GM12878 (cell line): ENCODE data around the gene SPCS1. TPM values are rescaled to one million over a fixed set of nuclear protein-coding genes. Genes with fewer than 3 reads are reported as not detected.

Experiments
- ATAC-seq: fragments of 200-7000 bp; cut with Tn5 transposase; 3 replicates; pipeline ENCODE4 v1.9.1; 2020; ENCODE audit warnings: mild to moderate bottlenecking, moderate library complexity
- BruUV-seq: library from RNA; stranded (reverse); fragments of 400-500 nt; replicated peaks from 2 replicates; lab custom pipeline; 2021; lab: Mats Ljungman, UMichigan
- CTCF ChIA-PET: fragments of 300-600 bp; sonication (Branson Sonifier 250); formaldehyde crosslinking; extraction: SDS; loops from one replicate; lab custom pipeline; 2021; ENCODE audit warnings: inconsistent platforms; lab: Yijun Ruan, JAX
- POLR2A ChIA-PET: fragments of 350-600 bp; formaldehyde crosslinking; extraction: SDS; loops from one replicate; lab custom pipeline; 2021; ENCODE audit warnings: inconsistent platforms; lab: Charles Lee
- RAD21 ChIA-PET: fragments of 300-600 bp; sonication (Branson Sonifier 250); formaldehyde crosslinking; loops from one replicate; lab custom pipeline; 2023; ENCODE audit warnings: antibody characterized with exemption; ENCODE audit not compliant: unreplicated experiment; lab: Charles Lee
- SMC1A ChIA-PET: fragments of 300-600 bp; sonication (Branson Sonifier 250); formaldehyde crosslinking; loops from one replicate; lab custom pipeline; 2023; ENCODE audit not compliant: unreplicated experiment, uncharacterized antibody; lab: Charles Lee
- DNase-seq: peaks from one replicate; pipeline ENCODE4 v3.0.0-alpha.2; 2011; ENCODE audit warnings: low read depth, low spot score
- FAIRE-seq: peaks from 3 replicates; lab custom pipeline; 2011; peaks lifted over from hg19 to GRCh38; lab: Jason Lieb, UNC
- H2AFZ ChIP-seq: 2 replicates; pipeline ENCODE4 v1.6.0; 2011; ENCODE audit warnings: low read depth, low read length, control low read depth; ENCODE audit not compliant: control insufficient read depth
- H3K27ac ChIP-seq: 2 replicates; pipeline ENCODE4 v1.5.1; 2011; ENCODE audit warnings: control low read depth; ENCODE audit not compliant: control insufficient read depth, insufficient read depth
- H3K27me3 ChIP-seq, 2 experiments: replicated peaks in 1 of 2; 2 replicates each; pipeline versions ENCODE4 v1.6.0 to v1.6.1; 2011; ENCODE audit warnings: low read length in 1 of 2; ENCODE audit not compliant: control insufficient read depth in 2 of 2, insufficient read depth in 2 of 2
- H3K36me3 ChIP-seq, 2 experiments: 2 replicates each; pipeline ENCODE4 v1.5.1; 2011; ENCODE audit warnings: low read length in 1 of 2; ENCODE audit not compliant: control insufficient read depth in 2 of 2, insufficient read depth in 2 of 2
- H3K4me1 ChIP-seq: 2 replicates; pipeline ENCODE4 v1.6.1; 2011; ENCODE audit warnings: mild to moderate bottlenecking, low read length, moderate library complexity, mixed read lengths; ENCODE audit not compliant: control insufficient read depth, insufficient read depth
- H3K4me2 ChIP-seq: 2 replicates; pipeline ENCODE4 v1.6.0; 2011; ENCODE audit warnings: control low read depth; ENCODE audit not compliant: control insufficient read depth, insufficient read depth
- H3K4me3 ChIP-seq: fragments of 200-600 bp; sonication (generic); 2 replicates; pipeline ENCODE4 v1.5.1; 2016
- H3K79me2 ChIP-seq: 2 replicates; pipeline ENCODE4 v1.6.0; 2011; ENCODE audit warnings: low read length; ENCODE audit not compliant: control insufficient read depth, insufficient read depth
- H3K9ac ChIP-seq: 2 replicates; pipeline ENCODE4 v1.8.0; 2011; ENCODE audit warnings: low read length, control low read depth, mixed read lengths; ENCODE audit not compliant: control insufficient read depth, insufficient read depth
- H3K9me3 ChIP-seq: replicated peaks from 3 replicates; pipeline ENCODE4 v1.5.1; 2011; ENCODE audit warnings: mild to moderate bottlenecking, low read length; ENCODE audit not compliant: control insufficient read depth, insufficient read depth
- H4K20me1 ChIP-seq: 2 replicates; pipeline ENCODE4 v1.6.0; 2011; ENCODE audit not compliant: control insufficient read depth, insufficient read depth
- CBX3 ChIP-seq: fragments of 200-600 bp; sonication (generic); IDR thresholded peaks from 2 replicates; pipeline ENCODE4 v1.6.1; 2016; ENCODE audit warnings: low read depth, borderline replicate concordance
- CREM ChIP-seq: IDR thresholded peaks from 2 replicates; pipeline ENCODE4 v1.6.1; 2014; ENCODE audit warnings: antibody characterized with exemption, low read depth
- DPF2 ChIP-seq: fragments of 450-650 bp; IDR thresholded peaks from 2 replicates; pipeline ENCODE4 v1.6.1; 2017; ENCODE audit warnings: mild to moderate bottlenecking
- EED ChIP-seq: sonication (generic); IDR thresholded peaks from 2 replicates; pipeline ENCODE4 v1.6.1; 2016; ENCODE audit warnings: antibody characterized with exemption, low read depth
- KAT2A ChIP-seq: conservative IDR thresholded peaks from 2 replicates; pipeline ENCODE4 v1.6.1; 2011; ENCODE audit warnings: low read depth, low read length; ENCODE audit not compliant: control insufficient read depth
- NFXL1 ChIP-seq: fragments of 450-650 bp; IDR thresholded peaks from 2 replicates; pipeline ENCODE4 v1.6.1; 2017; ENCODE audit warnings: antibody characterized with exemption, mild to moderate bottlenecking, borderline replicate concordance
- NRF1 ChIP-seq: conservative IDR thresholded peaks from 2 replicates; pipeline ENCODE4 v1.6.1; 2011; ENCODE audit warnings: mild to moderate bottlenecking, low read depth, low read length, improper control_type of control experiment
- RAD51 ChIP-seq: fragments of 450-650 bp; IDR thresholded peaks from 2 replicates; pipeline ENCODE4 v1.6.1; 2016; ENCODE audit warnings: moderate library complexity, mild to moderate bottlenecking, inconsistent platforms
- RELA ChIP-seq: fragments of 450-650 bp; IDR thresholded peaks from 2 replicates; pipeline ENCODE4 v1.8.0; 2014; ENCODE audit warnings: borderline replicate concordance; ENCODE audit not compliant: partially characterized antibody
- SP1 ChIP-seq: IDR thresholded peaks from one replicate; pipeline ENCODE4 v1.6.1; 2011; ENCODE audit warnings: low read depth, low read length
- YY1 ChIP-seq: IDR thresholded peaks from 2 replicates; pipeline ENCODE4 v1.6.1; 2011; ENCODE audit warnings: low read depth, mild to moderate bottlenecking, low read length
- ZNF622 ChIP-seq: fragments of 450-650 bp; IDR thresholded peaks from 2 replicates; pipeline ENCODE4 v1.6.1; 2017; ENCODE audit warnings: mild to moderate bottlenecking, inconsistent platforms
- ZZZ3 ChIP-seq: IDR thresholded peaks from 2 replicates; pipeline ENCODE4 v1.6.1; 2011; ENCODE audit warnings: low read depth; ENCODE audit not compliant: control insufficient read depth, insufficient read length
- WGBS: methylation state at CpG from one replicate; pipeline ENCODE4 v1.1.6; 2016; ENCODE audit warnings: low lambda C conversion rate; ENCODE audit not compliant: insufficient replicate concordance, insufficient coverage; ENCODE audit errors: missing lambda C conversion rate; 5-methylcytosine and 5-hydroxymethylcytosine counted together
- in situ Hi-C: fragments of 300-500 bp; cut with MboI; formaldehyde crosslinking; loops from 9 replicates; pipeline ENCODE4 v1.14.3; 2018; ENCODE audit warnings: mixed read lengths
- intact Hi-C: fragments of 100-400 bp; cut with micrococcal nuclease; formaldehyde crosslinking; loops from one replicate; pipeline ENCODE4 v1.14.2; 2022; ENCODE audit not compliant: unreplicated experiment
- polyA plus RNA-seq, 11 experiments: library from polyadenylated mRNA; depleted of rRNA in 4 of 11; unstranded in 6 of 11; stranded (reverse) in 5 of 11; fragments of >200 nt; fragmentation: Nextera tagmentation in 4 of 11; fragmentation: Illumina TruSeq in 1 of 11; extraction: Ambion mirVana in 4 of 11; extraction: Trizol in 1 of 11; gene quantifications; 1 replicate in 1 of 11; 2 replicates in 10 of 11; pipeline versions ENCODE4 v1.2.1 to v1.2.3, GENCODE V29; 2011 to 2016; ENCODE audit warnings: inconsistent platforms in 2 of 11, missing spikeins in 2 of 11, low read depth in 1 of 11
- total RNA-seq, 4 experiments: library from RNA; depleted of rRNA in 3 of 4; stranded (reverse); fragments of >200 nt in 3 of 4; fragmentation: Illumina TruSeq in 1 of 4; extraction: Trizol in 1 of 4; gene quantifications; 2 replicates each; pipeline versions ENCODE4 v1.2.1 to v1.2.3, GENCODE V29; 2013 to 2021
- TF ChIP-seq, protein P1 (sequence below): IDR thresholded peaks from 2 replicates; pipeline ENCODE4 v1.6.1; 2011; ENCODE audit warnings: low read depth, mild to moderate bottlenecking, low read length, moderate library complexity, borderline replicate concordance; ENCODE audit errors: extremely low read depth
- TF ChIP-seq, protein P2 (sequence below): fragments of 450-650 bp; formaldehyde crosslinking; IDR thresholded peaks from 2 replicates; pipeline ENCODE4 v1.5.0; 2022; ENCODE audit warnings: mild to moderate bottlenecking, missing genetic modification characterization
- TF ChIP-seq, protein P3 (sequence below): fragments of 450-650 bp; formaldehyde crosslinking; IDR thresholded peaks from 2 replicates; pipeline ENCODE4 v1.4.0; 2020; ENCODE audit warnings: mild to moderate bottlenecking, moderate library complexity

The SPCS1 gene
- total and polyA plus RNA-seq, 10 of the 15 experiments (the other 5 are each of a cell fraction or from before 2014, with no cell fraction given): 107 to 994 (median 233) TPM

DNA sequence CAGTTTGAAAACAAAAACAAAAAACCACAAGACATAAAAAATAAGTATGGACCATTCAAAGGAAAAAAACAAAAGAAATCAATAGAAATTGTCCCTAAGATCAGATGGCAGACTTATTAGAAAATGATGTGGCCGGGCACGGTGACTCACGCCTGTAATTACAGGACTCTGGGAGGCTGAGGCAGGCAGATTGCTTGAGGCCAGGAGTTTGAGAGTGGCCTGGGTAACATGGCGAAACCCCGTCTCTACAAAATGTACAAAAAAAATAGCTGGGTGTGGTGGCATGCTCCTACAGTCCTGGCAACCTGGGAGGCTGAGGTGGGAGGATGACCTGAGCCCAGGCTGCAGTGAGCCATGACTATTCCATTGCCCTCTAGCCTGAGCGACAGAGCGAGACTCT lies 16.6 kb downstream of the SPCS1 start:
- H3K9ac ChIP-seq: no peak overlapping the region
- POLR2A ChIA-PET: interaction anchor here (1.0 kb wide), 1 partner anchor 15 kb away, joined by 3 read pairs; no protein-coding TSS in a partner anchor
- TF ChIP-seq SP1: no peak
- TF ChIP-seq RAD51: no peak
- TF ChIP-seq, protein P1, sequence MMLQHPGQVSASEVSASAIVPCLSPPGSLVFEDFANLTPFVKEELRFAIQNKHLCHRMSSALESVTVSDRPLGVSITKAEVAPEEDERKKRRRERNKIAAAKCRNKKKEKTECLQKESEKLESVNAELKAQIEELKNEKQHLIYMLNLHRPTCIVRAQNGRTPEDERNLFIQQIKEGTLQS: no peak
- TF ChIP-seq NRF1: no peak
- no peak for TF ChIP-seq ZZZ3
- TF ChIP-seq YY1: no peak
- TF ChIP-seq ZNF622: no peak
- TF ChIP-seq RELA: no peak
- TF ChIP-seq CREM: no peak
- TF ChIP-seq KAT2A: no peak
- TF ChIP-seq, protein P2, sequence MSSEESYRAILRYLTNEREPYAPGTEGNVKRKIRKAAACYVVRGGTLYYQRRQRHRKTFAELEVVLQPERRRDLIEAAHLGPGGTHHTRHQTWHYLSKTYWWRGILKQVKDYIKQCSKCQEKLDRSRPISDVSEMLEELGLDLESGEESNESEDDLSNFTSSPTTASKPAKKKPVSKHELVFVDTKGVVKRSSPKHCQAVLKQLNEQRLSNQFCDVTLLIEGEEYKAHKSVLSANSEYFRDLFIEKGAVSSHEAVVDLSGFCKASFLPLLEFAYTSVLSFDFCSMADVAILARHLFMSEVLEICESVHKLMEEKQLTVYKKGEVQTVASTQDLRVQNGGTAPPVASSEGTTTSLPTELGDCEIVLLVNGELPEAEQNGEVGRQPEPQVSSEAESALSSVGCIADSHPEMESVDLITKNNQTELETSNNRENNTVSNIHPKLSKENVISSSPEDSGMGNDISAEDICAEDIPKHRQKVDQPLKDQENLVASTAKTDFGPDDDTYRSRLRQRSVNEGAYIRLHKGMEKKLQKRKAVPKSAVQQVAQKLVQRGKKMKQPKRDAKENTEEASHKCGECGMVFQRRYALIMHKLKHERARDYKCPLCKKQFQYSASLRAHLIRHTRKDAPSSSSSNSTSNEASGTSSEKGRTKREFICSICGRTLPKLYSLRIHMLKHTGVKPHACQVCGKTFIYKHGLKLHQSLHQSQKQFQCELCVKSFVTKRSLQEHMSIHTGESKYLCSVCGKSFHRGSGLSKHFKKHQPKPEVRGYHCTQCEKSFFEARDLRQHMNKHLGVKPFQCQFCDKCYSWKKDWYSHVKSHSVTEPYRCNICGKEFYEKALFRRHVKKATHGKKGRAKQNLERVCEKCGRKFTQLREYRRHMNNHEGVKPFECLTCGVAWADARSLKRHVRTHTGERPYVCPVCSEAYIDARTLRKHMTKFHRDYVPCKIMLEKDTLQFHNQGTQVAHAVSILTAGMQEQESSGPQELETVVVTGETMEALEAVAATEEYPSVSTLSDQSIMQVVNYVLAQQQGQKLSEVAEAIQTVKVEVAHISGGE (CRISPR knock-in tag): no peak
- no peak for TF ChIP-seq EED
- TF ChIP-seq DPF2: no peak
- no peak for TF ChIP-seq NFXL1
- TF ChIP-seq CBX3: no peak
- TF ChIP-seq, protein P3, sequence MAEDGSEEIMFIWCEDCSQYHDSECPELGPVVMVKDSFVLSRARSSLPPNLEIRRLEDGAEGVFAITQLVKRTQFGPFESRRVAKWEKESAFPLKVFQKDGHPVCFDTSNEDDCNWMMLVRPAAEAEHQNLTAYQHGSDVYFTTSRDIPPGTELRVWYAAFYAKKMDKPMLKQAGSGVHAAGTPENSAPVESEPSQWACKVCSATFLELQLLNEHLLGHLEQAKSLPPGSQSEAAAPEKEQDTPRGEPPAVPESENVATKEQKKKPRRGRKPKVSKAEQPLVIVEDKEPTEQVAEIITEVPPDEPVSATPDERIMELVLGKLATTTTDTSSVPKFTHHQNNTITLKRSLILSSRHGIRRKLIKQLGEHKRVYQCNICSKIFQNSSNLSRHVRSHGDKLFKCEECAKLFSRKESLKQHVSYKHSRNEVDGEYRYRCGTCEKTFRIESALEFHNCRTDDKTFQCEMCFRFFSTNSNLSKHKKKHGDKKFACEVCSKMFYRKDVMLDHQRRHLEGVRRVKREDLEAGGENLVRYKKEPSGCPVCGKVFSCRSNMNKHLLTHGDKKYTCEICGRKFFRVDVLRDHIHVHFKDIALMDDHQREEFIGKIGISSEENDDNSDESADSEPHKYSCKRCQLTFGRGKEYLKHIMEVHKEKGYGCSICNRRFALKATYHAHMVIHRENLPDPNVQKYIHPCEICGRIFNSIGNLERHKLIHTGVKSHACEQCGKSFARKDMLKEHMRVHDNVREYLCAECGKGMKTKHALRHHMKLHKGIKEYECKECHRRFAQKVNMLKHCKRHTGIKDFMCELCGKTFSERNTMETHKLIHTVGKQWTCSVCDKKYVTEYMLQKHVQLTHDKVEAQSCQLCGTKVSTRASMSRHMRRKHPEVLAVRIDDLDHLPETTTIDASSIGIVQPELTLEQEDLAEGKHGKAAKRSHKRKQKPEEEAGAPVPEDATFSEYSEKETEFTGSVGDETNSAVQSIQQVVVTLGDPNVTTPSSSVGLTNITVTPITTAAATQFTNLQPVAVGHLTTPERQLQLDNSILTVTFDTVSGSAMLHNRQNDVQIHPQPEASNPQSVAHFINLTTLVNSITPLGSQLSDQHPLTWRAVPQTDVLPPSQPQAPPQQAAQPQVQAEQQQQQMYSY (CRISPR knock-in tag): no peak

More for the DNA sequence above, 16.6 kb downstream of the SPCS1 start:
- Histone ChIP-seq H3K4me2 (no peak overlapping the region), H2AFZ (no peak overlapping the region), H3K79me2 (no peaks in the 10 kb centered on the region), H3K9me3 (peaks cover 2% of the 10 kb centered on the region; the same call in 2 of the 3 replicates), H3K36me3 (no peaks in the 10 kb centered on the region; a peak in 1 of 4 replicates), H3K27ac (peak overlapping the region; percentile 27; the same call in 1 of the 2 replicates), H3K27me3 (no peaks in the 10 kb centered on the region), H4K20me1 (no peaks in the 10 kb centered on the region), H3K4me3 (no peak overlapping the region), H3K4me1 (peaks cover 27% of the 10 kb centered on the region)
- no peak for FAIRE-seq
- ATAC-seq: peak; percentile 22; the same call in 1 of the 3 replicates
- CTCF ChIA-PET: interaction anchor here (1.0 kb wide), 1 partner anchor 19 kb away, joined by 4 read pairs; no protein-coding TSS in a partner anchor
- in situ Hi-C loops: no loop called here
- WGBS: 97% methylated on average over 7 of the region's 7 CpGs
- SMC1A ChIA-PET: interaction anchor here (1.0 to 1.3 kb wide), 2 partner anchors 17 to 215 kb away, joined by 3 to 4 read pairs; partner anchors contain the start of genes GLT8D1 and SPCS1
- RAD21 ChIA-PET: interaction anchor here (0.6 kb wide), 1 partner anchor 18 kb away, joined by 5 read pairs; no protein-coding TSS in a partner anchor
- DNase-seq: no peak
- intact Hi-C loops: no loop called here
- no TSS peak for BruUV-seq
